Glutamatergic neuron (in vitro differentiated cells): Measurements from ENCODE around the gene ABCA2. TPM values are rescaled to one million over a fixed set of nuclear protein-coding genes. Genes with fewer than 3 reads are reported as not detected.

ENCODE experiments used
- DNase-seq: peaks from one replicate; pipeline ENCODE4 v3.0.0; 2022
- H3K27ac Mint-ChIP-seq: one replicate; pipeline ENCODE4 v1.8.0; 2020; ENCODE audit warnings: mild to moderate bottlenecking, mixed read lengths, inconsistent platforms; ENCODE audit not compliant: unreplicated experiment
- H3K27me3 Mint-ChIP-seq: one replicate; pipeline ENCODE4 v1.8.0; 2020; ENCODE audit warnings: mild to moderate bottlenecking, moderate library complexity, mixed read lengths, inconsistent platforms; ENCODE audit not compliant: unreplicated experiment
- H3K36me3 Mint-ChIP-seq: one replicate; pipeline ENCODE4 v1.8.0; 2020; ENCODE audit warnings: mild to moderate bottlenecking, mixed read lengths, inconsistent platforms; ENCODE audit not compliant: unreplicated experiment
- H3K4me1 Mint-ChIP-seq: one replicate; pipeline ENCODE4 v1.8.0; 2020; ENCODE audit warnings: mild to moderate bottlenecking, low read depth, mixed read lengths, inconsistent platforms; ENCODE audit not compliant: unreplicated experiment
- H3K4me3 Mint-ChIP-seq: one replicate; pipeline ENCODE4 v1.8.0; 2020; ENCODE audit warnings: mild to moderate bottlenecking, mixed read lengths, inconsistent platforms; ENCODE audit not compliant: unreplicated experiment
- H3K9me3 Mint-ChIP-seq: one replicate; pipeline ENCODE4 v1.8.0; 2020; ENCODE audit warnings: mild to moderate bottlenecking, moderate library complexity, mixed read lengths, inconsistent platforms; ENCODE audit not compliant: unreplicated experiment
- CTCF ChIP-seq: fragments of 200-600 bp; sonication (generic); IDR thresholded peaks from one replicate; pipeline ENCODE4 v1.5.0; 2021; ENCODE audit not compliant: partially characterized antibody, unreplicated experiment
- total RNA-seq: library from RNA; stranded (reverse); fragmentation: NEBNext Ultra II Directional; extraction: Animal tissue kit (Norgen Biotek cat#: 25700); gene quantifications from one replicate; pipeline ENCODE4 v1.2.1, GENCODE V29; 2021; ENCODE audit not compliant: unreplicated experiment

The ABCA2 gene
- total RNA-seq, 1 donor from 2014 or later: 70.7 TPM

- Mint-ChIP-seq H3K4me3 (no peak overlapping the region), H3K27ac (no peak overlapping the region), H3K4me1 (no peaks in the 10 kb centered on the region), H3K36me3 (no peaks in the 10 kb centered on the region), H3K27me3 (peaks cover 4% of the 10 kb centered on the region), H3K9me3 (peaks cover 10% of the 10 kb centered on the region)
- no peak for TF ChIP-seq CTCF
- no peak for DNase-seq
Measured at GRCh38 chr9:136957461-136957860, 70.6 kb downstream of the ABCA2 start.

Other genes starting within 250 kb of the ABCA2 start
- gene TMEM141, start 236.9 kb downstream of the ABCA2 start, total RNA-seq: 46.1 TPM
- 20.0 TPM for gene CCDC183, start 231.9 kb downstream of the ABCA2 start, total RNA-seq
- gene RABL6, start 220.3 kb downstream of the ABCA2 start, total RNA-seq: 149 TPM
- 15.3 TPM for gene AJM1, start 185.8 kb downstream of the ABCA2 start, total RNA-seq
- gene PHPT1, start 178.8 kb downstream of the ABCA2 start, total RNA-seq: 101 TPM
- gene MAMDC4, start 175.9 kb downstream of the ABCA2 start, total RNA-seq: 17.6 TPM
- gene EDF1, start 161.9 kb downstream of the ABCA2 start, total RNA-seq: 343 TPM
- 27.3 TPM for gene TRAF2, start 141.7 kb downstream of the ABCA2 start, total RNA-seq
- gene FBXW5, start 83.5 kb downstream of the ABCA2 start, total RNA-seq: 77.9 TPM
- gene C8G, start 83.0 kb downstream of the ABCA2 start, total RNA-seq: 14.5 TPM
- gene LCN12, start 76.0 kb downstream of the ABCA2 start, total RNA-seq: 2.9 TPM
- gene PTGDS, start 50.7 kb downstream of the ABCA2 start, total RNA-seq: not detected
- not detected for gene LCNL1, start 45.2 kb downstream of the ABCA2 start, total RNA-seq
- 50.7 TPM for gene PAXX, start 35.8 kb downstream of the ABCA2 start, total RNA-seq
- not detected for gene CLIC3, start 31.7 kb downstream of the ABCA2 start, total RNA-seq
- 0.20 TPM for gene FUT7, start 3.9 kb upstream of the ABCA2 start, total RNA-seq
- gene NPDC1, start 17.9 kb upstream of the ABCA2 start, total RNA-seq: 260 TPM
- 0.69 TPM for gene ENTPD2, start 25.8 kb upstream of the ABCA2 start, total RNA-seq
- gene SAPCD2, start 42.3 kb upstream of the ABCA2 start, total RNA-seq: 13.5 TPM
- 5.1 TPM for gene UAP1L1, start 49.3 kb upstream of the ABCA2 start, total RNA-seq
- gene MAN1B1, start 58.7 kb upstream of the ABCA2 start, total RNA-seq: 59.8 TPM
- 30.8 TPM for gene DPP7, start 86.5 kb upstream of the ABCA2 start, total RNA-seq
- 5.5 TPM for gene GRIN1, start 110.9 kb upstream of the ABCA2 start, total RNA-seq
- gene LRRC26, start 141.8 kb upstream of the ABCA2 start, total RNA-seq: 0.98 TPM
- not detected for gene TMEM210, start 143.8 kb upstream of the ABCA2 start, total RNA-seq
- 72.9 TPM for gene ANAPC2, start 160.3 kb upstream of the ABCA2 start, total RNA-seq
- 37.3 TPM for gene SSNA1, start 160.4 kb upstream of the ABCA2 start, total RNA-seq
- gene TPRN, start 172.5 kb upstream of the ABCA2 start, total RNA-seq: 9.6 TPM
- gene TMEM203, start 177.4 kb upstream of the ABCA2 start, total RNA-seq: 36.5 TPM
- gene NDOR1, start 177.5 kb upstream of the ABCA2 start, total RNA-seq: 31.6 TPM
- gene RNF208, start 194.0 kb upstream of the ABCA2 start, total RNA-seq: 24.8 TPM
- 2.1 TPM for gene CYSRT1, start 196.9 kb upstream of the ABCA2 start, total RNA-seq
- 0.39 TPM for gene RNF224, start 199.3 kb upstream of the ABCA2 start, total RNA-seq
- not detected for gene SLC34A3, start 202.7 kb upstream of the ABCA2 start, total RNA-seq
- 192 TPM for gene TUBB4B, start 213.1 kb upstream of the ABCA2 start, total RNA-seq
- not detected for gene STPG3, start 223.0 kb upstream of the ABCA2 start, total RNA-seq
- 48.5 TPM for gene NELFB, start 227.1 kb upstream of the ABCA2 start, total RNA-seq
- 1.5 TPM for gene TOR4A, start 249.5 kb upstream of the ABCA2 start, total RNA-seq